Measurements from ENCODE around the gene LBHD1. TPM values are rescaled to one million over a fixed set of nuclear protein-coding genes. Genes with fewer than 3 reads are reported as not detected.

The LBHD1 gene
- total and polyA plus RNA-seq, 2 donors (not counting 3 experiments of a cell fraction or from before 2014, with no cell fraction given) = 3.8 to 7.5 TPM

DNA sequence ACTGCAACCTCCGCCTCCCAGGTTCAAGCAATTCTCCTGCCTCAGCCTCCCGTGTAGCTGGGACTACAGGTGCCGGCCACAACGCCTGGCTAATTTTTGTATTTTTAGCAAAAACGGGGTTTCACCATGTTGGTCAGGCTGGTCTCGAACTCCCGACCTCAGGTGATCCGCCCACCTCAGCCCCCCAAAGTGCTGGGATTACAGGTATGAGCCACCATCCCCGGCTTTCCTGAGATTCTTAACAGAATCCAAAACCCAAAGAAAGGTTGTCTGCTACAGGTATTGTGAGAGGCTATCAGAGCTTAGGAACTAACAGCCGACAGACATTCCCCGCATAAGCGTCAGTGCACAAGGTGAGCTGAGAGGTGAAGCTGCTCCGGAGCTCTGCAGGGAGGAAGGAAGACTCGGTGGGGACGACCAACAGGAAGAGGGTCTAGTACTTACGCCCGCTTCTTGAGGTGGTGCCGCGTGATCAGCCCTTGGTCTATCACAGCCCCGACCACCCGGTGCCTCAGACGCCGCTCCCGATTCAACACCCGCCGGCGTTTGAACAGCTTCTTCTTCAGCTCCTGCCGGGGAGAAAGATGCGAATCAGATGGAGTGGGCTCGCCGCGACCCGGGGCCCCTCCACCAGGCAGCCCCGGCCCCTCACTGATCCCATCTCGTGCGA lies 7.5 kb downstream of the LBHD1 start:
- POLR2A ChIA-PET = interaction anchor here (0.6 to 2.2 kb wide), 38 partner anchors 10 to 326 kb away, joined by 3 to 71 read pairs (median 6); partner anchors contain the start of genes AHNAK, B3GAT3, EEF1G and EML3
- Histone ChIP-seq H3K9me1 (replicated peaks; ENCODE audit: control insufficient read depth, extremely low read depth, insufficient read depth, low read length) (no peaks in the 10 kb centered on the region), H3K9me3 (replicated peaks; ENCODE audit: control insufficient read depth, insufficient read depth, low read length) (no peaks in the 10 kb centered on the region), H3K9ac (replicated peaks; ENCODE audit: extremely low read depth, insufficient read depth, low read length) (peak overlapping the region; percentile 69), H3K27me3 (ENCODE audit: control insufficient read depth in 2 of 2, insufficient read depth in 2 of 2, low read length in 2 of 2) (no peaks in the 10 kb centered on the region), H3K27ac (ENCODE audit: insufficient read depth, low read depth, low read length) (peak overlapping the region; percentile 6), H3K4me3 (replicated peaks in 1 of 3; ENCODE audit: insufficient read depth in 1 of 3, low read depth in 1 of 3, low read length in 3 of 3) (peak overlapping the region; percentile 42 to 83 (median 59)), H3K79me2 (ENCODE audit: control insufficient read depth, insufficient read depth, low read length) (peaks cover 31% of the 10 kb centered on the region), H4K20me1 (replicated peaks; ENCODE audit: control insufficient read depth, extremely low read depth, insufficient read depth, low read length) (no peaks in the 10 kb centered on the region), H3K4me1 (ENCODE audit: control insufficient read depth, extremely low read depth, insufficient read depth, low read length) (peaks cover 16% of the 10 kb centered on the region), H3K36me3 (ENCODE audit: control insufficient read depth in 2 of 2, extremely low read depth in 1 of 2, insufficient read depth in 2 of 2, low read length in 2 of 2) (peaks cover 0 to 2% of the 10 kb centered on the region in 2 experiments), H3K4me2 (ENCODE audit: insufficient read depth, low read length) (peak overlapping the region; percentile 39), H2AFZ (ENCODE audit: low read depth, low read length) (peak overlapping the region; percentile 4)
- intact Hi-C loops (cut with micrococcal nuclease) = loop anchor here (1.0 to 5.0 kb wide), 4 partner anchors 11 to 52 kb away; partner anchors contain the start of genes BSCL2, EML3, GNG3 and INTS5
- TF ChIP-seq JUN (IDR thresholded peaks at IDR 0.05; ENCODE audit: borderline replicate concordance, insufficient read depth, insufficient read length, low read depth) (no peak), MYC (IDR thresholded peaks at IDR 0.05; ENCODE audit: low read depth, low read length) (no peak), FOS (IDR thresholded peaks at IDR 0.05; ENCODE audit: borderline replicate concordance, insufficient read depth, low read length) (no peak), EZH2 (IDR thresholded peaks at IDR 0.05; ENCODE audit: borderline replicate concordance, low read depth, low read length, severe bottlenecking) (no peak), POLR2A (IDR thresholded peaks at IDR 0.05; ENCODE audit: low read depth, low read length) (no peak), GATA2 (IDR thresholded peaks at IDR 0.05; ENCODE audit: insufficient read depth, insufficient read length, low read depth, low read length) (no peak), POLR2AphosphoS5 (IDR thresholded peaks at IDR 0.05; ENCODE audit: insufficient read depth, low read depth, low read length) (no peak)
- TF ChIP-seq, protein P1, sequence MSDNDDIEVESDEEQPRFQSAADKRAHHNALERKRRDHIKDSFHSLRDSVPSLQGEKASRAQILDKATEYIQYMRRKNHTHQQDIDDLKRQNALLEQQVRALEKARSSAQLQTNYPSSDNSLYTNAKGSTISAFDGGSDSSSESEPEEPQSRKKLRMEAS (IDR thresholded peaks at IDR 0.05; ENCODE audit: insufficient read depth, insufficient read length) = no peak
- TF ChIP-seq, protein P2, sequence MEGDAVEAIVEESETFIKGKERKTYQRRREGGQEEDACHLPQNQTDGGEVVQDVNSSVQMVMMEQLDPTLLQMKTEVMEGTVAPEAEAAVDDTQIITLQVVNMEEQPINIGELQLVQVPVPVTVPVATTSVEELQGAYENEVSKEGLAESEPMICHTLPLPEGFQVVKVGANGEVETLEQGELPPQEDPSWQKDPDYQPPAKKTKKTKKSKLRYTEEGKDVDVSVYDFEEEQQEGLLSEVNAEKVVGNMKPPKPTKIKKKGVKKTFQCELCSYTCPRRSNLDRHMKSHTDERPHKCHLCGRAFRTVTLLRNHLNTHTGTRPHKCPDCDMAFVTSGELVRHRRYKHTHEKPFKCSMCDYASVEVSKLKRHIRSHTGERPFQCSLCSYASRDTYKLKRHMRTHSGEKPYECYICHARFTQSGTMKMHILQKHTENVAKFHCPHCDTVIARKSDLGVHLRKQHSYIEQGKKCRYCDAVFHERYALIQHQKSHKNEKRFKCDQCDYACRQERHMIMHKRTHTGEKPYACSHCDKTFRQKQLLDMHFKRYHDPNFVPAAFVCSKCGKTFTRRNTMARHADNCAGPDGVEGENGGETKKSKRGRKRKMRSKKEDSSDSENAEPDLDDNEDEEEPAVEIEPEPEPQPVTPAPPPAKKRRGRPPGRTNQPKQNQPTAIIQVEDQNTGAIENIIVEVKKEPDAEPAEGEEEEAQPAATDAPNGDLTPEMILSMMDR (IDR thresholded peaks at IDR 0.05; ENCODE audit: extremely low read depth in 1 of 2, insufficient read depth in 1 of 2, low read depth in 1 of 2, low read length in 2 of 2) = no peak
- CTCF ChIA-PET = interaction anchor here (0.9 to 2.5 kb wide), 15 partner anchors 9 to 270 kb away, joined by 3 to 15 read pairs (median 7); partner anchors contain the start of genes B3GAT3, BSCL2, GNG3 and INTS5
- BruUV-seq (replicated peaks) = TSS peak; percentile 53
- FAIRE-seq (peak; percentile 53), DNase-seq (ENCODE audit: low read depth, low spot score) (no peak)
- dilution Hi-C loops (cut with MboI; ENCODE audit: extremely low pct_ligation_motif_present, low sequenced_read_pairs) = no loop called here
